ENCODE results near the gene MRPL24. TPM values are rescaled to one million over a fixed set of nuclear protein-coding genes. Genes with fewer than 3 reads are reported as not detected.

MRPL24 gene
- total RNA-seq, 4 donors from 2014 or later: 48.6 to 90.4 (median 66.2) TPM

- TF ChIP-seq EP300 (IDR thresholded peaks at IDR 0.05) (peak; percentile 68 to 89), POLR2A (IDR thresholded peaks at IDR 0.05) (peak; percentile 42 to 73), CTCF (IDR thresholded peaks at IDR 0.05) (peak in 1 of 5 experiments; percentile 9)
- H3K27ac ChIP-seq: peak overlapping the region; percentile 95 to 100 (median 98)
- H3K4me3 ChIP-seq: peak overlapping the region; percentile 67 to 99 (median 92)
- H3K36me3 ChIP-seq: peaks cover 0 to 34% (median 15%) of the 10 kb centered on the region in 3 donors
- no peaks in the 10 kb centered on the region for H3K9me3 ChIP-seq
- WGBS, 2 donors: 0 to 1% methylated on average over 11 to 26 of the region's 29 CpGs
- H3K27me3 ChIP-seq: no peaks in the 10 kb centered on the region
- H3K4me1 ChIP-seq: peaks cover 0 to 70% (median 47%) of the 10 kb centered on the region in 4 donors
- peak; percentile 96 for DNase-seq (ENCODE audit: low spot score in 2 of 2)
Measured at GRCh38 chr1:156746728-156747631, 6.1 kb upstream of the MRPL24 start.

GRCh38 chr1:156746406-156746727 is 5.5 kb upstream of the MRPL24 start:
- 38 to 42% methylated on average over 9 of the region's 9 CpGs for WGBS, 2 donors
- no peaks in the 10 kb centered on the region for H3K27me3 ChIP-seq
- DNase-seq (ENCODE audit: low spot score in 2 of 2): no peak
- peaks cover 0 to 76% (median 52%) of the 10 kb centered on the region in 4 donors for H3K4me1 ChIP-seq
- H3K9me3 ChIP-seq: no peaks in the 10 kb centered on the region
- TF ChIP-seq EP300 (IDR thresholded peaks at IDR 0.05) (no peak), POLR2A (IDR thresholded peaks at IDR 0.05) (no peak), CTCF (IDR thresholded peaks at IDR 0.05) (no peak)
- H3K27ac ChIP-seq: peak overlapping the region; percentile 95 to 100 (median 98)
- H3K36me3 ChIP-seq: peaks cover 0 to 36% (median 15%) of the 10 kb centered on the region in 3 donors
- peak overlapping the region; percentile 59 to 99 (median 78) for H3K4me3 ChIP-seq

- Histone ChIP-seq H3K27me3 (no peaks in the 10 kb centered on the region), H3K4me1 (peaks cover 0 to 77% (median 54%) of the 10 kb centered on the region in 4 donors), H3K9me3 (no peaks in the 10 kb centered on the region), H3K27ac (peak overlapping the region; percentile 95 to 100 (median 98)), H3K4me3 (peak overlapping the region in 2 of 4 donors; percentile 59 to 99), H3K36me3 (peaks cover 0 to 36% (median 15%) of the 10 kb centered on the region in 3 donors)
- TF ChIP-seq CTCF (IDR thresholded peaks at IDR 0.05) (no peak), EP300 (IDR thresholded peaks at IDR 0.05) (no peak), POLR2A (IDR thresholded peaks at IDR 0.05) (no peak)
- WGBS, 2 donors: 67 to 72% methylated on average over 3 of the region's 3 CpGs
- DNase-seq (ENCODE audit: low spot score in 2 of 2): no peak
Measured at GRCh38 chr1:156745881-156746280, 5.0 kb upstream of the MRPL24 start.

- no peaks in the 10 kb centered on the region for H3K9me3 ChIP-seq
- H3K27me3 ChIP-seq: no peaks in the 10 kb centered on the region
- peak overlapping the region; percentile 23 to 100 (median 96) for H3K27ac ChIP-seq
- no peak for DNase-seq (ENCODE audit: low spot score in 2 of 2)
- 75% methylated on average over 14 of the region's 14 CpGs for WGBS, 2 donors
- TF ChIP-seq POLR2A (IDR thresholded peaks at IDR 0.05) (no peak), EP300 (IDR thresholded peaks at IDR 0.05) (no peak), CTCF (IDR thresholded peaks at IDR 0.05) (no peak)
- peaks cover 0 to 36% (median 15%) of the 10 kb centered on the region in 3 donors for H3K36me3 ChIP-seq
- H3K4me1 ChIP-seq: peaks cover 0 to 78% (median 52%) of the 10 kb centered on the region in 4 donors
- H3K4me3 ChIP-seq: no peak overlapping the region
Measured at GRCh38 chr1:156744786-156745419, 4.0 kb upstream of the MRPL24 start.
